ENCODE results near the gene LINGO4.

DNA sequence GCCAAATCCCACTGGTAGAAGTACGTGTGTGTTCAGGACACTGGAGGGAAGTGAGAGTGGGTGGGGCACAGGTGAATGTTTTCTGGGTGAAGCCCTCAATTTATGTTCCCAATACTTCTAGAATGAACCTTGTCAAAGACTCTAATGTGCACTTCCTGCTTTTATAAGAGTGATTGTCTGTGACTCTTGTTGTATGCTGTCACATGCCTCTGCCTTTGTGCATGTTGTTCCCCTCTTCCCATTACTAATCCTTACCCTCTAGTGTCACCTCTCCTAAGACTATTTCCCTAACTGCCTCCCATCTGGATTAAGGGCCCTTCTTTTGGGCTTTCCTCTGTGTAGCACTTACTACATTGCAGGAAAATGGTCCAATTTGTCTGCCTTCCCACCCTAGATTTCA is 2.5 kb upstream of the LINGO4 start:
- TF ChIP-seq POLR2A (IDR thresholded peaks at IDR 0.05), result no peak
- TF ChIP-seq, protein P1, sequence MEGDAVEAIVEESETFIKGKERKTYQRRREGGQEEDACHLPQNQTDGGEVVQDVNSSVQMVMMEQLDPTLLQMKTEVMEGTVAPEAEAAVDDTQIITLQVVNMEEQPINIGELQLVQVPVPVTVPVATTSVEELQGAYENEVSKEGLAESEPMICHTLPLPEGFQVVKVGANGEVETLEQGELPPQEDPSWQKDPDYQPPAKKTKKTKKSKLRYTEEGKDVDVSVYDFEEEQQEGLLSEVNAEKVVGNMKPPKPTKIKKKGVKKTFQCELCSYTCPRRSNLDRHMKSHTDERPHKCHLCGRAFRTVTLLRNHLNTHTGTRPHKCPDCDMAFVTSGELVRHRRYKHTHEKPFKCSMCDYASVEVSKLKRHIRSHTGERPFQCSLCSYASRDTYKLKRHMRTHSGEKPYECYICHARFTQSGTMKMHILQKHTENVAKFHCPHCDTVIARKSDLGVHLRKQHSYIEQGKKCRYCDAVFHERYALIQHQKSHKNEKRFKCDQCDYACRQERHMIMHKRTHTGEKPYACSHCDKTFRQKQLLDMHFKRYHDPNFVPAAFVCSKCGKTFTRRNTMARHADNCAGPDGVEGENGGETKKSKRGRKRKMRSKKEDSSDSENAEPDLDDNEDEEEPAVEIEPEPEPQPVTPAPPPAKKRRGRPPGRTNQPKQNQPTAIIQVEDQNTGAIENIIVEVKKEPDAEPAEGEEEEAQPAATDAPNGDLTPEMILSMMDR (IDR thresholded peaks at IDR 0.05), result no peak
